ENCODE measurements around the gene LRR1.
A peak's percentile ranks its signal among the peaks of the same experiment; 100 is the strongest.

LRR1 gene, protein sequence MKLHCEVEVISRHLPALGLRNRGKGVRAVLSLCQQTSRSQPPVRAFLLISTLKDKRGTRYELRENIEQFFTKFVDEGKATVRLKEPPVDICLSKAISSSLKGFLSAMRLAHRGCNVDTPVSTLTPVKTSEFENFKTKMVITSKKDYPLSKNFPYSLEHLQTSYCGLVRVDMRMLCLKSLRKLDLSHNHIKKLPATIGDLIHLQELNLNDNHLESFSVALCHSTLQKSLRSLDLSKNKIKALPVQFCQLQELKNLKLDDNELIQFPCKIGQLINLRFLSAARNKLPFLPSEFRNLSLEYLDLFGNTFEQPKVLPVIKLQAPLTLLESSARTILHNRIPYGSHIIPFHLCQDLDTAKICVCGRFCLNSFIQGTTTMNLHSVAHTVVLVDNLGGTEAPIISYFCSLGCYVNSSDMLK

DNA sequence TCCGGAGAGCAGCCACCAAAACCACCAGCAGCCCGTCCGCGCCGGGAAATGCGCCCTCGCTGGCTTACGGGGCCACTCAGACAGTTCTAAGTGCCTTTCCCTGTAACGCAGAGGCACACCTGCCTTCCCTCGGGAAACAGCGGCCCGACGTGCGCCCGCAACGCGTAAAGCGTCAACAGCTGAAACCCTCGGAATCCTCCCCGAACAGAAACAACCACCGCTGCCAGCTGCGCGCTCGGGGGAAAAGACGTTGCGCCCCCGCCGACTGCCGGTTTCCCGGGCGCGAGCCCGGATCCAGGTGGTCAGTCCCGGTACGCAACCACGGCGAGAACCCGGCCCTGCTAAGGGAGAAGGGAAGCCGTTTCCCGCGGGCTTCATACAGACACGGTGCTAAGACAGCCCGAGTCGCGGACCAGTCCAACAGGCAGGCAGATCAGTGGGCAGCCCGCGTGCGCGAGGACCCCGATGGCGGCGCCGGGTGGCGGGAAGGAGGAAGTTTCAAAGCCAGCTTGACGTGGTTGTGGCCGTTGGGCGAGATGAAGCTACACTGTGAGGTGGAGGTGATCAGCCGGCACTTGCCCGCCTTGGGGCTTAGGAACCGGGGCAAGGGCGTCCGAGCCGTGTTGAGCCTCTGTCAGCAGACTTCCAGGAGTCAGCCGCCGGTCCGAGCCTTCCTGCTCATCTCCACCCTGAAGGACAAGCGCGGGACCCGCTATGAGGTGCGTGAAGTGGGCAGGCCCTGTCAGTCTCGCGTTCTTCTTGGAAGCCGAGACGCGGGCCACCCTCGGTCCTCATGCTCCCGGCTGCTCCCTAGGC, at the start of gene LRR1:
Gene LRR1 (plus strand): TSS at position 456 of the 816 bp plus-strand sequence. CDS start 81 bp downstream, at position 537.
- POLR2A ChIA-PET = interaction anchor here (1.0 to 4.3 kb wide), 8 partner anchors 10 to 263 kb away, joined by 4 to 33 read pairs (median 6); partner anchors contain the start of genes DNAAF2, KLHDC2, MGAT2 and RPL36AL
- Histone ChIP-seq H3K36me3 (ENCODE audit: control insufficient read depth in 2 of 2, insufficient read depth in 1 of 2, low read length in 2 of 2) (peaks cover 17 to 21% of the 10 kb centered on the region in 2 experiments; a peak in 2 of 3 replicates), H3K9me3 (ENCODE audit: control insufficient read depth, insufficient read depth, low read depth, low read length) (no peaks in the 10 kb centered on the region), H3K4me1 (ENCODE audit: control insufficient read depth, insufficient read depth, low read length) (peaks cover 10% of the 10 kb centered on the region), H3K4me3 (ENCODE audit: low read depth, low read length) (peak within 1 kb of the TSS; percentile 87), H3K27ac (ENCODE audit: extremely low read depth, low read depth, low read length) (peak within 1 kb of the TSS; percentile 98)
- CTCF ChIA-PET = interaction anchor here (0.6 to 1.5 kb wide), 6 partner anchors 10 to 258 kb away, joined by 3 to 7 read pairs (median 3); partner anchors contain the start of gene RPS29
- TF ChIP-seq IKZF3 (tag by site-specific recombination; IDR thresholded peaks at IDR 0.05) (no peak; the same call in 1 of the 2 replicates), ZNF626 (tag by site-specific recombination; IDR thresholded peaks at IDR 0.05) (no peak), ZNF174 (tag by site-specific recombination; IDR thresholded peaks at IDR 0.05) (no peak), ZNF211 (tag by site-specific recombination; IDR thresholded peaks at IDR 0.05; ENCODE audit: low read depth) (no peak), ZNF394 (tag by site-specific recombination; IDR thresholded peaks at IDR 0.05; ENCODE audit: borderline replicate concordance) (peak; percentile 64; the same call in 1 of the 2 replicates), ZFHX2 (tag by site-specific recombination; conservative IDR thresholded peaks at IDR 0.05) (no peak), HOXD13 (CRISPR knock-in tag; IDR thresholded peaks at IDR 0.05; ENCODE audit: borderline replicate concordance) (no peak), ZBTB21 (tag by site-specific recombination; IDR thresholded peaks at IDR 0.05) (peak; percentile 51; the same call in 1 of the 2 replicates), ZNF335 (tag by site-specific recombination; conservative IDR thresholded peaks at IDR 0.05) (peak; percentile 99), ZNF530 (tag by site-specific recombination; IDR thresholded peaks at IDR 0.05; ENCODE audit: low read depth) (no peak), ZNF366 (tag by site-specific recombination; conservative IDR thresholded peaks at IDR 0.05) (0 out of 2 replicates have a peak, but pooled peaks have one; percentile 16), SALL2 (tag by site-specific recombination; IDR thresholded peaks at IDR 0.05; ENCODE audit: borderline replicate concordance) (no peak), MYNN (tag by site-specific recombination; IDR thresholded peaks at IDR 0.05; ENCODE audit: borderline replicate concordance) (no peak), ZFP69B (tag by site-specific recombination; IDR thresholded peaks at IDR 0.05) (no peak), ZNF221 (tag by site-specific recombination; IDR thresholded peaks at IDR 0.05; ENCODE audit: borderline replicate concordance) (no peak), ZIC2 (tag by site-specific recombination; IDR thresholded peaks at IDR 0.05) (no peak), EGR2 (tag by site-specific recombination; IDR thresholded peaks at IDR 0.05; ENCODE audit: low read depth) (no peak)
- TF ChIP-seq, protein P1, sequence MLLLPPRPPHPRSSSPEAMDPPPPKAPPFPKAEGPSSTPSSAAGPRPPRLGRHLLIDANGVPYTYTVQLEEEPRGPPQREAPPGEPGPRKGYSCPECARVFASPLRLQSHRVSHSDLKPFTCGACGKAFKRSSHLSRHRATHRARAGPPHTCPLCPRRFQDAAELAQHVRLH (tag by site-specific recombination; IDR thresholded peaks at IDR 0.05) = no peak; the same call in 1 of the 2 replicates
- TF ChIP-seq, protein P2, sequence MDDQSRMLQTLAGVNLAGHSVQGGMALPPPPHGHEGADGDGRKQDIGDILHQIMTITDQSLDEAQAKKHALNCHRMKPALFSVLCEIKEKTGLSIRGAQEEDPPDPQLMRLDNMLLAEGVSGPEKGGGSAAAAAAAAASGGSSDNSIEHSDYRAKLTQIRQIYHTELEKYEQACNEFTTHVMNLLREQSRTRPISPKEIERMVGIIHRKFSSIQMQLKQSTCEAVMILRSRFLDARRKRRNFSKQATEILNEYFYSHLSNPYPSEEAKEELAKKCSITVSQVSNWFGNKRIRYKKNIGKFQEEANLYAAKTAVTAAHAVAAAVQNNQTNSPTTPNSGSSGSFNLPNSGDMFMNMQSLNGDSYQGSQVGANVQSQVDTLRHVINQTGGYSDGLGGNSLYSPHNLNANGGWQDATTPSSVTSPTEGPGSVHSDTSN (CRISPR knock-in tag; IDR thresholded peaks at IDR 0.05) = no peak; the same call in 1 of the 2 replicates
- TF ChIP-seq, protein P3, sequence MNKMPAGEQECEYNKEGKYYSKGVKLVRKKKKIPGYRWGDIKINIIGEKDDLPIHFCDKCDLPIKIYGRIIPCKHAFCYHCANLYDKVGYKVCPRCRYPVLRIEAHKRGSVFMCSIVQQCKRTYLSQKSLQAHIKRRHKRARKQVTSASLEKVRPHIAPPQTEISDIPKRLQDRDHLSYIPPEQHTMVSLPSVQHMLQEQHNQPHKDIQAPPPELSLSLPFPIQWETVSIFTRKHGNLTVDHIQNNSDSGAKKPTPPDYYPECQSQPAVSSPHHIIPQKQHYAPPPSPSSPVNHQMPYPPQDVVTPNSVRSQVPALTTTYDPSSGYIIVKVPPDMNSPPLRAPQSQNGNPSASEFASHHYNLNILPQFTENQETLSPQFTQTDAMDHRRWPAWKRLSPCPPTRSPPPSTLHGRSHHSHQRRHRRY (tag by site-specific recombination; IDR thresholded peaks at IDR 0.05) = no peak
- TF ChIP-seq, protein P4, sequence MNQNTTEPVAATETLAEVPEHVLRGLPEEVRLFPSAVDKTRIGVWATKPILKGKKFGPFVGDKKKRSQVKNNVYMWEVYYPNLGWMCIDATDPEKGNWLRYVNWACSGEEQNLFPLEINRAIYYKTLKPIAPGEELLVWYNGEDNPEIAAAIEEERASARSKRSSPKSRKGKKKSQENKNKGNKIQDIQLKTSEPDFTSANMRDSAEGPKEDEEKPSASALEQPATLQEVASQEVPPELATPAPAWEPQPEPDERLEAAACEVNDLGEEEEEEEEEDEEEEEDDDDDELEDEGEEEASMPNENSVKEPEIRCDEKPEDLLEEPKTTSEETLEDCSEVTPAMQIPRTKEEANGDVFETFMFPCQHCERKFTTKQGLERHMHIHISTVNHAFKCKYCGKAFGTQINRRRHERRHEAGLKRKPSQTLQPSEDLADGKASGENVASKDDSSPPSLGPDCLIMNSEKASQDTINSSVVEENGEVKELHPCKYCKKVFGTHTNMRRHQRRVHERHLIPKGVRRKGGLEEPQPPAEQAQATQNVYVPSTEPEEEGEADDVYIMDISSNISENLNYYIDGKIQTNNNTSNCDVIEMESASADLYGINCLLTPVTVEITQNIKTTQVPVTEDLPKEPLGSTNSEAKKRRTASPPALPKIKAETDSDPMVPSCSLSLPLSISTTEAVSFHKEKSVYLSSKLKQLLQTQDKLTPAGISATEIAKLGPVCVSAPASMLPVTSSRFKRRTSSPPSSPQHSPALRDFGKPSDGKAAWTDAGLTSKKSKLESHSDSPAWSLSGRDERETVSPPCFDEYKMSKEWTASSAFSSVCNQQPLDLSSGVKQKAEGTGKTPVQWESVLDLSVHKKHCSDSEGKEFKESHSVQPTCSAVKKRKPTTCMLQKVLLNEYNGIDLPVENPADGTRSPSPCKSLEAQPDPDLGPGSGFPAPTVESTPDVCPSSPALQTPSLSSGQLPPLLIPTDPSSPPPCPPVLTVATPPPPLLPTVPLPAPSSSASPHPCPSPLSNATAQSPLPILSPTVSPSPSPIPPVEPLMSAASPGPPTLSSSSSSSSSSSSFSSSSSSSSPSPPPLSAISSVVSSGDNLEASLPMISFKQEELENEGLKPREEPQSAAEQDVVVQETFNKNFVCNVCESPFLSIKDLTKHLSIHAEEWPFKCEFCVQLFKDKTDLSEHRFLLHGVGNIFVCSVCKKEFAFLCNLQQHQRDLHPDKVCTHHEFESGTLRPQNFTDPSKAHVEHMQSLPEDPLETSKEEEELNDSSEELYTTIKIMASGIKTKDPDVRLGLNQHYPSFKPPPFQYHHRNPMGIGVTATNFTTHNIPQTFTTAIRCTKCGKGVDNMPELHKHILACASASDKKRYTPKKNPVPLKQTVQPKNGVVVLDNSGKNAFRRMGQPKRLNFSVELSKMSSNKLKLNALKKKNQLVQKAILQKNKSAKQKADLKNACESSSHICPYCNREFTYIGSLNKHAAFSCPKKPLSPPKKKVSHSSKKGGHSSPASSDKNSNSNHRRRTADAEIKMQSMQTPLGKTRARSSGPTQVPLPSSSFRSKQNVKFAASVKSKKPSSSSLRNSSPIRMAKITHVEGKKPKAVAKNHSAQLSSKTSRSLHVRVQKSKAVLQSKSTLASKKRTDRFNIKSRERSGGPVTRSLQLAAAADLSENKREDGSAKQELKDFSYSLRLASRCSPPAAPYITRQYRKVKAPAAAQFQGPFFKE (tag by site-specific recombination; IDR thresholded peaks at IDR 0.05; ENCODE audit: borderline replicate concordance) = no peak
- TF ChIP-seq, protein P5, sequence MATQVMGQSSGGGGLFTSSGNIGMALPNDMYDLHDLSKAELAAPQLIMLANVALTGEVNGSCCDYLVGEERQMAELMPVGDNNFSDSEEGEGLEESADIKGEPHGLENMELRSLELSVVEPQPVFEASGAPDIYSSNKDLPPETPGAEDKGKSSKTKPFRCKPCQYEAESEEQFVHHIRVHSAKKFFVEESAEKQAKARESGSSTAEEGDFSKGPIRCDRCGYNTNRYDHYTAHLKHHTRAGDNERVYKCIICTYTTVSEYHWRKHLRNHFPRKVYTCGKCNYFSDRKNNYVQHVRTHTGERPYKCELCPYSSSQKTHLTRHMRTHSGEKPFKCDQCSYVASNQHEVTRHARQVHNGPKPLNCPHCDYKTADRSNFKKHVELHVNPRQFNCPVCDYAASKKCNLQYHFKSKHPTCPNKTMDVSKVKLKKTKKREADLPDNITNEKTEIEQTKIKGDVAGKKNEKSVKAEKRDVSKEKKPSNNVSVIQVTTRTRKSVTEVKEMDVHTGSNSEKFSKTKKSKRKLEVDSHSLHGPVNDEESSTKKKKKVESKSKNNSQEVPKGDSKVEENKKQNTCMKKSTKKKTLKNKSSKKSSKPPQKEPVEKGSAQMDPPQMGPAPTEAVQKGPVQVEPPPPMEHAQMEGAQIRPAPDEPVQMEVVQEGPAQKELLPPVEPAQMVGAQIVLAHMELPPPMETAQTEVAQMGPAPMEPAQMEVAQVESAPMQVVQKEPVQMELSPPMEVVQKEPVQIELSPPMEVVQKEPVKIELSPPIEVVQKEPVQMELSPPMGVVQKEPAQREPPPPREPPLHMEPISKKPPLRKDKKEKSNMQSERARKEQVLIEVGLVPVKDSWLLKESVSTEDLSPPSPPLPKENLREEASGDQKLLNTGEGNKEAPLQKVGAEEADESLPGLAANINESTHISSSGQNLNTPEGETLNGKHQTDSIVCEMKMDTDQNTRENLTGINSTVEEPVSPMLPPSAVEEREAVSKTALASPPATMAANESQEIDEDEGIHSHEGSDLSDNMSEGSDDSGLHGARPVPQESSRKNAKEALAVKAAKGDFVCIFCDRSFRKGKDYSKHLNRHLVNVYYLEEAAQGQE (tag by site-specific recombination; IDR thresholded peaks at IDR 0.05) = peak; percentile 60; the same call in 1 of the 2 replicates

Measured in HEK293 (cell line).